GM10248 (cell line): ENCODE results near the gene HOXD9.

Experiments
- CTCF ChIA-PET: fragments of 300-600 bp; sonication (Branson Sonifier 250); formaldehyde crosslinking; extraction: SDS; loops from one replicate; lab custom pipeline; 2021; ENCODE audit warnings: antibody characterized with exemption; lab: Yijun Ruan, JAX
- POLR2A ChIA-PET: fragments of 350-650 bp; sonication (Branson Sonifier 250); formaldehyde crosslinking; extraction: SDS; loops from one replicate; lab custom pipeline; 2020; ENCODE audit warnings: antibody characterized with exemption; lab: Yijun Ruan, JAX
- DNase-seq: peaks from one replicate; pipeline ENCODE4 v3.0.0; 2012; ENCODE audit errors: extremely low spot score
- CTCF ChIP-seq: IDR thresholded peaks from 2 replicates; pipeline ENCODE4 v1.5.1; 2012; ENCODE audit warnings: mild to moderate bottlenecking, low read depth; ENCODE audit errors: extremely low read depth, missing control alignments, control extremely low read depth

HOXD9 gene

GRCh38 chr2:176081837-176082524, 40.5 kb upstream of the HOXD9 start:
- no peak for TF ChIP-seq CTCF
- CTCF ChIA-PET: interaction anchor here (1.9 kb wide), 1 partner anchor 14 kb away, joined by 5 read pairs; no protein-coding TSS in a partner anchor
- POLR2A ChIA-PET: no interaction called here
- DNase-seq: no peak

- POLR2A ChIA-PET: no interaction called here
- CTCF ChIA-PET: interaction anchor here (1.7 to 1.9 kb wide), 2 partner anchors 10 to 14 kb away, joined by 3 to 5 read pairs; no protein-coding TSS in a partner anchor
These were observed 40.0 kb upstream of the HOXD9 start for GRCh38 chr2:176082525-176082823.

GRCh38 chr2:176082824-176083751, 39.4 kb upstream of the HOXD9 start:
- TF ChIP-seq CTCF: no peak
- POLR2A ChIA-PET: no interaction called here
- CTCF ChIA-PET: interaction anchor here (1.7 to 1.9 kb wide), 2 partner anchors 10 to 13 kb away, joined by 3 to 5 read pairs; no protein-coding TSS in a partner anchor
- DNase-seq: no peak

More at GRCh38 chr2:176082525-176082823, 40.0 kb upstream of the HOXD9 start:
- no peak for TF ChIP-seq CTCF
- DNase-seq: no peak

GRCh38 chr2:176083796-176084261, 38.7 kb upstream of the HOXD9 start, which contains the start of gene EVX2:
TSS of gene EVX2 (minus strand) at chr2:176083962. CDS start at chr2:176083776, 186 bp downstream.
- ChIA-PET POLR2A (no interaction called here), CTCF (interaction anchor here (1.7 to 1.9 kb wide), 2 partner anchors 9 to 13 kb away, joined by 3 to 5 read pairs; no protein-coding TSS in a partner anchor)
- DNase-seq: no peak
- no peak for TF ChIP-seq CTCF

- no peak for TF ChIP-seq CTCF
- CTCF ChIA-PET: interaction anchor here (1.3 to 1.8 kb wide), 4 partner anchors 11 to 394 kb away, joined by 3 to 11 read pairs (median 3); no protein-coding TSS in a partner anchor
- no peak for DNase-seq
- POLR2A ChIA-PET: no interaction called here
These were observed 37.9 kb upstream of the HOXD9 start for GRCh38 chr2:176084611-176085119.
